Activated CD4-positive, alpha-beta T cell treated with anti-CD3 and anti-CD28 coated beads for 36 hours (primary cell): Measurements from ENCODE around the gene INPP5E. TPM values are rescaled to one million over a fixed set of nuclear protein-coding genes. Genes with fewer than 3 reads are reported as not detected.
A peak's percentile ranks its signal among the peaks of the same experiment; 100 is the strongest.

Experiments used
- ATAC-seq: fragments of 200-7000 bp; cut with Tn5 transposase; one replicate; pipeline ENCODE4 v1.10.0; 2021; ENCODE audit warnings: mild to moderate bottlenecking, moderate library complexity
- CTCF ChIA-PET: fragments of 350-600 bp; sonication (Branson Sonifier 250); formaldehyde crosslinking; loops from one replicate; lab custom pipeline; 2021; ENCODE audit warnings: antibody characterized with exemption; lab: Charles Lee
- POLR2A ChIA-PET: fragments of 350-600 bp; sonication (Branson Sonifier 250); formaldehyde crosslinking; loops from one replicate; lab custom pipeline; 2021; ENCODE audit warnings: antibody characterized with exemption, inconsistent platforms; lab: Charles Lee
- DNase-seq: peaks from one replicate; pipeline ENCODE4 v3.0.0-alpha.2; 2020
- H3K27ac Mint-ChIP-seq: one replicate; pipeline ENCODE4 v1.8.0; 2021; ENCODE audit warnings: mixed read lengths
- H3K27me3 Mint-ChIP-seq: one replicate; pipeline ENCODE4 v1.8.0; 2021; ENCODE audit warnings: mixed read lengths
- H3K36me3 Mint-ChIP-seq: one replicate; pipeline ENCODE4 v1.8.0; 2021; ENCODE audit warnings: low read depth, mixed read lengths
- H3K4me1 Mint-ChIP-seq: one replicate; pipeline ENCODE4 v1.8.0; 2021; ENCODE audit warnings: mixed read lengths
- H3K4me3 Mint-ChIP-seq: one replicate; pipeline ENCODE4 v1.8.0; 2021; ENCODE audit warnings: mild to moderate bottlenecking, moderate library complexity, mixed read lengths
- H3K9me3 Mint-ChIP-seq: one replicate; pipeline ENCODE4 v1.8.0; 2021; ENCODE audit warnings: low read depth, mixed read lengths
- intact Hi-C, 2 experiments: fragments of 100-400 bp; cut with DNase I in 1 of 2; cut with micrococcal nuclease in 1 of 2; formaldehyde crosslinking; loops; one replicate each; pipeline versions ENCODE4 v1.14.2 to v1.15.1; 2022 to 2024; cut with DNase I, micrococcal nuclease
- total RNA-seq, 2 experiments: library from RNA; stranded (reverse); gene quantifications; one replicate each; pipeline ENCODE4 v1.2.3, GENCODE V29; 2021

The INPP5E gene
- total RNA-seq, 2 experiments from 2014 or later = 13.5 to 14.1 TPM

DNA sequence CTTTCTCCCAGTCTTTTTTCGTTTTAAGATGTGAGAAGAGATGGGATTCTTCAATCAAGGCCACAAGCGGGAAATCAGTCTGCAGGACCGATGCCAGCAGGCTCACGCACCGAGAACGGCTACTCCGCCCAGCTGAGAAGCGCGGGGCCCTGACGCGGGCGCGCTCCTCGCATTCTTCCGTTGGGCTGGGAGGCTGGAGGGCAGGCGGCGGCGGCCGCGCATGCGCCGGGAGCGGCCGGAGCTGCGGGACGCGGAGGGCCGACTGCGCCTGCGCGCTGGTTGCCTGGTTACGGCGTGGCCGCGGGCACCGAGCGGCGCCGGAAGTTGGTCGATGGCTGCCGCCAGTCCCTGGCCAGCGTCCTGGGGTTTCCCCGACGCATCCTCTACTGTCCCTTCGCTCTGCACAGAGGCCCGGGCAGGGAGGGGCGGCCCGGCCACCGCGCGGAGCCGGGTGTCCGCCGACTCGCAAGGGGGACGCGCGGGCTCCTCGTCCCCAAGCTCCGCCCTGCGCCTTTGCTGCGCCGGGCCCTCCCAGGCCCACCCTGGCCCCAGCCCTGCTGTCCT lies 44.0 kb upstream of the INPP5E start:
- Mint-ChIP-seq H3K36me3 (peaks cover 19% of the 10 kb centered on the region), H3K27me3 (no peaks in the 10 kb centered on the region), H3K9me3 (no peaks in the 10 kb centered on the region), H3K4me3 (peak overlapping the region; percentile 97), H3K4me1 (peaks cover 32% of the 10 kb centered on the region), H3K27ac (peak overlapping the region; percentile 92)
- ChIA-PET CTCF (interaction anchor here (0.7 to 6.1 kb wide), 8 partner anchors 45 to 241 kb away, joined by 3 to 61 read pairs (median 8); no protein-coding TSS in a partner anchor), POLR2A (no interaction called here)
- peak; percentile 98 for DNase-seq
- ATAC-seq = peak; percentile 67
- intact Hi-C loops = loop anchor here (1.0 to 5.0 kb wide), 29 partner anchors 44 to 1134 kb away; partner anchors contain the start of genes ENTR1 (in 2 of the 2), INPP5E (in 2 of the 2), NOTCH1 (in 2 of the 2) and PMPCA (in 2 of the 2)

DNA sequence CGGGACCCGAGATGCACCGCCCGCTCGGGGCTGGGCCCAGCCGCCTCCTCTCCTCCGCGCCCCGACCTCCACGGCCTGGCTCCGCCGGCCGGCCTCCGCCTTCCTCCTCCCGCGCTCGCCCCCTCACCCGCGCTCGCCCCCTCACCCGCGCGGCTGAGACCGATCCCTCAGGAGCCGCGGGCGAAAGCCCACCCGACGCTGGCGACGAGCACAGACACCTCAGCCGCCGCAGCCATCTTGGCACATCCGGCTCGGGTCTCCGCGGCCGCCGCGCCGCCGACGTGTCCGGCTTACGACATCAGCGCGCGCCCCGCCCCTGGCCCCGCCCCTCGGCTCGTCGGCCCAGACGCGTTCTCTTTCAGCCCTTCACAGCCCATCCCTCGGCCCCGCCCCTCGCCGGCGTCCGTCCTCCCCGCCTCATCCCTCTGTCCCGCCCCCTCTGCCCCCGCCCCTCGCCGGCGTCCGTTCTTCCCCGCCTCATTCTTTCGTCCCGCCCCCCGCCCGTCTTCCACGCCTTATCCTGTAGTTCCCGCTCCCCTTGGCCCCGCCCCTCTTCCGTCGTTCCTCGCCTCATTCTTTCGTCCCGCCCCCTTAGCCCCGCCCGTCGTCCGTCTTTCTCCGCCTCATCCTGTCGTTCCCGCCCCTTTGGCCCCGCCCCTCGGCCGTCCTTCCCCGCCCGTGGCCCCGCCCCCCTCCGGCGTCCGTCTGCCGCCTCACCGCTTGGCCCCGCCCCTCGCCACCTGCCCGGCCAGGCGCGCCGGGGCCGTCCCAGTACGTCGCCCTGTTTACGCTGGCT lies 43.3 kb upstream of the INPP5E start, which contains the start of gene SEC16A:
SEC16A (minus strand) TSS at position 248 of the 796 bp plus-strand sequence. CDS start 5,425 bp downstream, outside the sequence.
- ATAC-seq (peak; percentile 76), DNase-seq (peak; percentile 100)
- ChIA-PET POLR2A (no interaction called here), CTCF (interaction anchor here (0.7 to 6.1 kb wide), 3 partner anchors 50 to 144 kb away, joined by 3 to 61 read pairs (median 11); no protein-coding TSS in a partner anchor)
- Mint-ChIP-seq H3K27ac (peak within 1 kb of the TSS; percentile 98), H3K27me3 (no peaks in the 10 kb centered on the region), H3K4me3 (peak within 1 kb of the TSS; percentile 97), H3K36me3 (peaks cover 19% of the 10 kb centered on the region), H3K4me1 (peaks cover 35% of the 10 kb centered on the region), H3K9me3 (no peaks in the 10 kb centered on the region)
- intact Hi-C loops = loop anchor here (1.0 to 5.0 kb wide), 29 partner anchors 44 to 1134 kb away; partner anchors contain the start of genes ENTR1 (in 2 of the 2), INPP5E (in 2 of the 2), NOTCH1 (in 2 of the 2) and PMPCA (in 2 of the 2)

DNA sequence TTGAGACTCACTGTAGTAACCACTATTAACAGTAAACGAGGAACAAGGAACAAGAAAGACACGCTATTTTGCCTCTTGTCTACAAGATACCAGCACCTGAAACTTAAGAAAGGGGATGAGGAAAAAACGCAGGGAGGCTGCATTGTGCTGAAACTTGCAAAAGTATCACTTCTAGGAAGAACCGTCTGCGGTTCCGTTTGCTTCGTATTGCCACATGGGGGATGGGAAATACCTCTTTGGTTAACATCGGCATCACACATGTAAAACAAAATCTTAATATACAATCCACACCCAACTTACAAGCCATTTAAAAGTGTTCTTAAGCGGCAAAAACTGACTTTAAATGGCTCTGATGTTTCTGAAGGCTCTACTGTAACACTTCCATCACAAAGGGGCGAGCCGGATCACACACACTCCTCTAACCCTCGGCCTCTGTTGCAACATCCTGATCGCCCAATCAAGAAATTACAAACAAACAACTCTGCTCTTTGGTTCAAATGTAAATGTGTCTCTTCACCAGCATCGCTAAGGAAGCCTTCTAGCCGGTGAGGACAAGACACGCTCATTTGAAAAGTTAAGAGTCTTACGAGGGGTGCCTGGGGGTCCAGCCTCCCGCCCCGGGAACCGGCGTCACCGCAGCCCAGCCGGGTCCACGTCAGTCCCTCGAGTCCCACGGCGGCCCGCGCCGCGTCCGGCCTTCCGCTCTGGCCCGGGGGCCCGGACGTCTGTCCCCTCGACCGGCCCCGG lies 42.6 kb upstream of the INPP5E start:
- peak overlapping the region; percentile 97 for H3K4me3 Mint-ChIP-seq
- CTCF ChIA-PET = no interaction called here

DNA sequence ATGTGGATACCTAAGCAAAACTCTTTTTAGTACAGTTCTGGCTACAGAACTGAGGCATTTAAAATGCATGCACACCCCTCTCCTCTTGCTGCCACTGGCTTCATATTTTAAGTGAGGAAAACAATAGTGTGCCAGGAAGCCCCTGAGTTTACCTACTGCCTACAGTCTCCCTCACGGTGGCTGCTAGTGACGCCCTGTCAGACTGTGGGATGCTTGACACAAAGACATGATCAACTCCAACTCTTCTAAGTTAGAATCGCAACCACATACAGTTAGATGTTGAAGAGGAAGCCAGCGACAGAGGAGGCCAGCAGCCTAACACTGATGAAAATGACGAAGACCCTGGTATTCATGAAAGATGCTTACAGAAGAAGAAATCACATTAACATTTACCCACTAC lies 41.9 kb upstream of the INPP5E start:
- peak overlapping the region; percentile 96 for H3K27ac Mint-ChIP-seq
- H3K4me3 Mint-ChIP-seq = peak overlapping the region; percentile 97
- intact Hi-C loops = loop anchor here in 1 of 2 experiments (5.0 kb wide), 2 partner anchors 401 to 1136 kb away; partner anchors contain the start of gene EHMT1
- DNase-seq (no peak), ATAC-seq (no peak)
- H3K27me3 Mint-ChIP-seq = no peaks in the 10 kb centered on the region
- ChIA-PET POLR2A (interaction anchor here (0.7 kb wide), 1 partner anchor 147 kb away, joined by 4 read pairs; no protein-coding TSS in a partner anchor), CTCF (no interaction called here)
- H3K4me1 Mint-ChIP-seq = peaks cover 35% of the 10 kb centered on the region
- no peaks in the 10 kb centered on the region for H3K9me3 Mint-ChIP-seq
- peaks cover 31% of the 10 kb centered on the region for H3K36me3 Mint-ChIP-seq

More for the DNA sequence above, 42.6 kb upstream of the INPP5E start:
- peaks cover 25% of the 10 kb centered on the region for H3K36me3 Mint-ChIP-seq
- POLR2A ChIA-PET = no interaction called here
- H3K27ac Mint-ChIP-seq = peak overlapping the region; percentile 96
- intact Hi-C loops = loop anchor here (2.0 to 5.0 kb wide), 8 partner anchors 43 to 1135 kb away; partner anchors contain the start of genes EHMT1 (in 1 of the 2), ENTR1 (in 1 of the 2), INPP5E (in 1 of the 2) and NELFB (in 1 of the 2)
- H3K27me3 Mint-ChIP-seq = no peaks in the 10 kb centered on the region
- peaks cover 35% of the 10 kb centered on the region for H3K4me1 Mint-ChIP-seq
- no peaks in the 10 kb centered on the region for H3K9me3 Mint-ChIP-seq
- no peak for ATAC-seq
- peak; percentile 55 for DNase-seq

DNA sequence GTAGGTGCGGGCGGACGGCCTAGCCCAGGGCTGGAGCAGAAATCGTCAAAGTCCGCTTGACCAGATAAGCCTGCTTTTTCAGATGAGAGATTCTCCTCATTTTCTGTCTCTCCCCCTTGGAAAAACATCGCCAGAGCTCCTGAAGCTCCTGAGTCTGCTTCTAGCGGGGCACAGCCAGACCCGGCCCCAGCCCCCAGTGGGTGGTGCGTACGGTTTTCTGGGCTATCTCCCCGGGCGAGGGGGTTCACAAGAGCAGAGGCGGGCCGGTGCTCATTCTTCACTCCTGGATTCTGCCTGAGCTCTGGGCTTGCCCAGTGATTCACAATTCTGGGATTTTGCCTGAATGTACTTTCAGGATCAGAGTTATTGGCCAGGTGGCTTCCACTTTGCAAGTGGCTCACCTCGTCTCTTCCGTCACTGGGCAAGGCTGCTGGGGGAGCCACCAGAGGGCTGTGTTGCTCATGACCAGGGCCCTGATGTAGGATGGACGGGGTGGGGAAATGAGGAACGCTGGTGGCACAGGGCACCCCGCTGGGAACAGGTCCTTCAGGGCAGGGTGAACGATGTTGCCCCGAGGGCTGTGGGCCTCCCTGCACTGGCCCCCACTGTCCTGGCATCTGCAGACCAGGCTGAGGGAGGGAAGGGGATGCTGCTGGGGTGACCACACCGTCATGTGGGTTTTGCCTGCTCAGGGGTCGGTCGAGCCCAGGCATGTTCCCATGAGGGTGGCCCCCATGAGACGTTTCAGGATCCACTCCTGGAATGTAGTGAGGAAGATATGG lies 36.9 kb upstream of the INPP5E start:
- DNase-seq = no peak
- ATAC-seq = no peak
- no peak overlapping the region for H3K4me3 Mint-ChIP-seq
- H3K9me3 Mint-ChIP-seq = no peaks in the 10 kb centered on the region
- intact Hi-C loops = no loop called here
- ChIA-PET CTCF (no interaction called here), POLR2A (no interaction called here)
- no peaks in the 10 kb centered on the region for H3K27me3 Mint-ChIP-seq
- H3K36me3 Mint-ChIP-seq = peaks cover 43% of the 10 kb centered on the region
- no peak overlapping the region for H3K27ac Mint-ChIP-seq
- peaks cover 23% of the 10 kb centered on the region for H3K4me1 Mint-ChIP-seq

DNA sequence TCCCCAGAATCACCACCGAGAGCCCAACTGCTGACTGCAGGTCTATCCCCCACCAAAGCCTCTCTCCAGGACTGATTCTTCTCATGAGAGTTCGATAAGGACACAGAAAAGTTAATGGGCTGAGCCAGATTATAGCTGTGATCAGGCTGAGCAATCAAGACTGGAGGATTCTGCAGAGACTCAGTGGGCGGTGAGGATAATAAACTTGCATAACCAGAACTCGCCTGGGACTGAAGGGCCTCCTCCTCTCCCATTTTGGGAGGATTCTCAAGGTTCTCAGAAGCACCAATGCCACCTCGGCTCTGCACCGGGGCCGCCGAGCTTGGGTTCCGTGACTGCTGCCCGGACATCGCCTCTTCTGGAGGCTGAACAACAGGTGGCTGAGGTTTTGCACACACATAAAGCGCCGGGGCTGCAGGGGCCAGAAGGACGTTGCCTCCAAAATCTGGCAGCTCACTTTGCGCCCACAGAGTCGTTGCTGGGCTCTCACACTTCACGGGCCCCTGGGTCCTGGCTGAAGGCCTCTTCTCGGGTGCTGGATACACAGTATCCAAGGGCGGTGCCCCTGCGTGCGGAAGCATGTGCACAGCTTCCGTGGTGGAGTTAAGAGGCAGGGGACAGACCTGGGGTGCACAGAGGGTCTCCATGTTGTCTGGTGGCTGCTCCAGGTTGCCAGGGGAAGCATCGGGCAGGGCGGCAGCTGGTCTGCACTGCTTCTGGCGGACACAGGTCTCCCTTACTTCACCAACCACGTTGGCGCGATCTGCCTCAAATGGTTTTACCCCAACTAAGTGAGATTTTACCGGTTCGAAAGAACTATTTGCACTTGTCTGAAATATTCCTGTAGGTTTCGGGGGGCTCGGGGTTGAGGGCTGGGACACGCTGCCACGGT lies 35.6 kb upstream of the INPP5E start:
- no peak overlapping the region for H3K27ac Mint-ChIP-seq
- no peak for ATAC-seq
- H3K4me3 Mint-ChIP-seq = no peak overlapping the region
- no peak for DNase-seq
- H3K4me1 Mint-ChIP-seq = peaks cover 14% of the 10 kb centered on the region
- H3K36me3 Mint-ChIP-seq = peaks cover 44% of the 10 kb centered on the region
- CTCF ChIA-PET = no interaction called here
- POLR2A ChIA-PET = interaction anchor here (0.6 kb wide), 1 partner anchor 65 kb away, joined by 3 read pairs; the partner anchor contains the start of genes ENTR1 and PMPCA
- H3K9me3 Mint-ChIP-seq = no peaks in the 10 kb centered on the region
- intact Hi-C loops = no loop called here
- H3K27me3 Mint-ChIP-seq = no peaks in the 10 kb centered on the region

DNA sequence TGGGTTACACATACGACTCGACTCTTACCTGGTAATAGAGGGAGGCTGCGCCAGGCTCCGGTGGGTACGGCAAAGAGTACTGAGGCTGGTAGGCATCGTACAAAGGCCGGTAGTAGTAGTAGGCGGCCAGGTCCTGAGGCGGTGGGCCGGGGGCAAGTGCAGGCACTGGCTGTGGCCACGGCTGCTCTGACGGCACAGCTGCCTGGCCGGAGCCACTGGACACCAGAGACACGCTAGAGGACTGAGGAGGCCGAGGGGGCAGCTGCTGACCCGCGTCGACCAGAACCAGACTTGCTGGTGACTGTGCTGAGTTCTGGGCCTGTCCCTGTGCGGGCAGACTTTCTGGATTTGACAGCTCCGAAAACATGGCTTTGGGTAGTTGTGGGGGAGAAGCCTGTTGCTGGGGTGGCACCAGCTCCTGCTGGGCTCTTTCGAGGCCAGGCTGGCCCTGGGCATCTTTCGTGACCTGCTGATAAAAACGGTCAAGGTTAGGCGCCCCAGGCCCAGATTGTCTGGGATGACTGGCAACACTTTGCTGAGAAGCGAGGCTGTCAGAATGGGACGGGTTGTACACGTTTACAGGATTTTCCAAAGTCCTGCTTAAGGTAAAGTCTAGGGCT lies 34.5 kb upstream of the INPP5E start:
- POLR2A ChIA-PET = no interaction called here
- DNase-seq (no peak), ATAC-seq (no peak)
- intact Hi-C loops = no loop called here
- H3K36me3 Mint-ChIP-seq = peaks cover 44% of the 10 kb centered on the region
- no peaks in the 10 kb centered on the region for H3K9me3 Mint-ChIP-seq
- H3K4me3 Mint-ChIP-seq = no peak overlapping the region
- no peaks in the 10 kb centered on the region for H3K27me3 Mint-ChIP-seq
- H3K27ac Mint-ChIP-seq = no peak overlapping the region
- peaks cover 7% of the 10 kb centered on the region for H3K4me1 Mint-ChIP-seq
- CTCF ChIA-PET = interaction anchor here (1.1 kb wide), 1 partner anchor 31 kb away, joined by 3 read pairs; no protein-coding TSS in a partner anchor

DNA sequence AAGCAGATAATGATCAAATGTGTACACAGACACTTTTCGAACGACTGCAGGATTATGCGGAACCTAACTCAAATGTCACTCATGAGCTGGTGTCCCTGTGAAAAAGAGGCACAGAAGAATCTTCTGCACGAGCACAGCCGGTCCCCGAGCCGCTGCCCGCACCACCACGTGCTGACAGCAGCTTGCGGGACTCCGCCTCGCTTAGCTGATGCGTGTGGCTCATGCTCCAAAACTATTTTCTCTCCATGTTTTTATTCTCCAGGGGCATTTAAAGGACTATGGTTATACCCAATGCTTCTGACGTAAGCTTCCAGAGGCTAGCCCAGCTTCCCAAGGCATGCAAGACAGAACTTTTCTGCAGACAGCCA lies 33.7 kb upstream of the INPP5E start:
- peaks cover 40% of the 10 kb centered on the region for H3K36me3 Mint-ChIP-seq
- ChIA-PET POLR2A (no interaction called here), CTCF (interaction anchor here (1.1 kb wide), 1 partner anchor 31 kb away, joined by 3 read pairs; no protein-coding TSS in a partner anchor)
- H3K9me3 Mint-ChIP-seq = no peaks in the 10 kb centered on the region
- intact Hi-C loops = no loop called here
- H3K4me1 Mint-ChIP-seq = peaks cover under 1% of the 10 kb centered on the region
- no peak overlapping the region for H3K4me3 Mint-ChIP-seq
- H3K27me3 Mint-ChIP-seq = no peaks in the 10 kb centered on the region
- H3K27ac Mint-ChIP-seq = no peak overlapping the region
- DNase-seq (no peak), ATAC-seq (no peak)

DNA sequence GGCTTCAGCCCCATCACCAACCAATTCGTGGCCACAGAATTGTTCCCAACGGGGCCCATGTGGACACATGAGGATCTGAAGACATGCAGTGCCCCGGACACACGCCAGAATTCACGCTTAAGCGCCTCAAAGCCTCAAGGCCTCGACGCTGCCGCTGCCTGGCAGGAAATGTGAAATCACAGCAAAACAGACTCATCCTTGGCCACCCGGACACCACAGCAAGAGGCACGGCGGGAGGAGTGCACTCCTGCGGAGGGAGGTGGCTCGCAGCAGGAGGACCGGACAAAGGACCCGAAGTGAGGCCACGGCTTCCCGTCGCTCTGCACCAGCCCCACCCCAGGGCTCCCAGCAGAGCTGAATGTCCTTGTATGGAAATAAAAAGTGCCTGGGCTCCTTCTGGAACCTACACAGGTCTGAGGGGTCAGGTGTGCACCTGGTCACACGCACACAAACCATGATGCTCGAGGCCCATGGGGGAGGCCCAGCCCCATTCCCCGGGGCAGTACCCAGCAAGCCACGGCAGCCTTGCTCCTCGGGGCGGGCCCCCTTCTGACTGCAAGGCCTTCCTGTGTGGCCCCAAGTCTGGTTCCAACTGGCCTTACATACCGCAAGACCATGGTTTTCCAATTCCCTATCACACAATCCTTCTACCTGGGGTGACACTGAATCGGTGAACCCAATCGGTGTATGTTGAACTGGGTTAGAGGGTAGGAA lies 33.2 kb upstream of the INPP5E start:
- H3K4me1 Mint-ChIP-seq = no peaks in the 10 kb centered on the region
- DNase-seq (no peak), ATAC-seq (no peak)
- CTCF ChIA-PET = interaction anchor here (0.8 to 1.1 kb wide), 2 partner anchors 26 to 30 kb away, joined by 3 to 4 read pairs; no protein-coding TSS in a partner anchor
- no peak overlapping the region for H3K27ac Mint-ChIP-seq
- POLR2A ChIA-PET = no interaction called here
- peaks cover 40% of the 10 kb centered on the region for H3K36me3 Mint-ChIP-seq
- intact Hi-C loops = no loop called here
- H3K4me3 Mint-ChIP-seq = no peak overlapping the region
- no peaks in the 10 kb centered on the region for H3K9me3 Mint-ChIP-seq
- H3K27me3 Mint-ChIP-seq = no peaks in the 10 kb centered on the region
